Ascending aorta (tissue), 2 donors: ENCODE results near the gene THRB. TPM values are rescaled to one million over a fixed set of nuclear protein-coding genes. Genes with fewer than 3 reads are reported as not detected.

Source experiments
- DNase-seq, 2 donors: peaks; one replicate each; pipeline ENCODE4 v3.0.0-alpha.2; 2019; ENCODE audit warnings: low spot score in 2 of 2
- H3K27ac ChIP-seq, 2 donors: fragments of 200-600 bp; sonication (generic); one replicate each; pipeline ENCODE4 v1.5.1; 2016 to 2017; ENCODE audit warnings: mild to moderate bottlenecking in 1 of 2
- H3K27me3 ChIP-seq: fragments of 200-600 bp; sonication (generic); one replicate; pipeline ENCODE4 v1.5.1; 2017
- H3K36me3 ChIP-seq, 2 donors: fragments of 200-600 bp; sonication (generic); one replicate each; pipeline ENCODE4 v1.5.1; 2016
- H3K4me1 ChIP-seq, 2 donors: fragments of 200-600 bp; sonication (generic); one replicate each; pipeline ENCODE4 v1.5.1; 2016 to 2017; ENCODE audit warnings: mild to moderate bottlenecking in 1 of 2
- H3K4me3 ChIP-seq, 2 donors: fragments of 200-600 bp; sonication (generic); one replicate each; pipeline ENCODE4 v1.5.1; 2016 to 2017; ENCODE audit warnings: mild to moderate bottlenecking in 1 of 2
- H3K9me3 ChIP-seq, 2 donors: fragments of 200-600 bp; sonication (generic); one replicate each; pipeline ENCODE4 v1.5.1; 2016
- intact Hi-C: fragments of 100-400 bp; cut with DNase I; formaldehyde crosslinking; loops from one replicate; pipeline ENCODE4 v1.15.1; 2023
- total RNA-seq: library from RNA; depleted of rRNA; stranded (reverse); fragments of >200 nt; gene quantifications from one replicate; pipeline ENCODE4 v1.1.0, GENCODE V29; 2016
- TF ChIP-seq, protein P1 (sequence below), 3 experiments: fragments of 200-600 bp in 2 of 3; fragments of 450-650 bp in 1 of 3; sonication (generic) in 2 of 3; IDR thresholded peaks; one replicate each; pipeline ENCODE4 v1.5.1; 2016 to 2019; ENCODE audit warnings: antibody characterized with exemption in 3 of 3, mild to moderate bottlenecking in 1 of 3, moderate library complexity in 1 of 3

THRB gene
- total RNA-seq, 1 donor from 2014 or later: 24.7 TPM

DNA sequence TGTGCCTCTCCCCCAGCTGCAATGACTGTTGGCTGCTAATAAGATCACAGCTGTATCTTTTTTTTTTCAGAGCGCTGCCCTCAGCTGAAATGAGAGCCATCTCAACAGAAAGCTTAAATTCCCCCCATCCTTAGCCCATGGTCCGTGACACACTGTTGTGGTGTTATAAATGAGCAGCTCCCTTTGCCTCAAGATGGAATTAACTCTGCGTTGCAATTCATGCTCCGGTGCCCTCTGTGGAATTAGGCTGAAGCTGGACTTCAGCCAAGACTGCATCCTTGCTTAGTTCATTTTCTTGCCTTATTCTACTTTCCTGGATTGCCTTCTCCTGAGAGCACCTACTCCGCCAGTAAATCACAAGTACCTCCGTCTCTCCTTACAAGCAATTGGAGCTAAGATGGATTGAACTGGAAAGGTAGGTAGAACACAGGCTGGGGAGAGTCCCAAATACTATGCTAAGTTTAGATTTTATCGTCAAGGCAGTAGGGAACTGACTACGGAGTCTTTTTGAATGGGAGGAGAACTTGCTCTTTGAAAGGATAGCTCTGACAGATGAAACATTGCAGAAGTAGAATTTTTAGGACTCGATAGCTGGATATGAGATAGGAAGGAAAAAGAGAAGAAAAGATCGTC lies 39.0 kb upstream of the THRB start:
- Histone ChIP-seq H3K27ac (no peak overlapping the region), H3K4me3 (no peak overlapping the region), H3K9me3 (no peaks in the 10 kb centered on the region), H3K4me1 (no peaks in the 10 kb centered on the region), H3K27me3 (no peaks in the 10 kb centered on the region), H3K36me3 (no peaks in the 10 kb centered on the region)
- no peak for DNase-seq
- TF ChIP-seq, protein P1, sequence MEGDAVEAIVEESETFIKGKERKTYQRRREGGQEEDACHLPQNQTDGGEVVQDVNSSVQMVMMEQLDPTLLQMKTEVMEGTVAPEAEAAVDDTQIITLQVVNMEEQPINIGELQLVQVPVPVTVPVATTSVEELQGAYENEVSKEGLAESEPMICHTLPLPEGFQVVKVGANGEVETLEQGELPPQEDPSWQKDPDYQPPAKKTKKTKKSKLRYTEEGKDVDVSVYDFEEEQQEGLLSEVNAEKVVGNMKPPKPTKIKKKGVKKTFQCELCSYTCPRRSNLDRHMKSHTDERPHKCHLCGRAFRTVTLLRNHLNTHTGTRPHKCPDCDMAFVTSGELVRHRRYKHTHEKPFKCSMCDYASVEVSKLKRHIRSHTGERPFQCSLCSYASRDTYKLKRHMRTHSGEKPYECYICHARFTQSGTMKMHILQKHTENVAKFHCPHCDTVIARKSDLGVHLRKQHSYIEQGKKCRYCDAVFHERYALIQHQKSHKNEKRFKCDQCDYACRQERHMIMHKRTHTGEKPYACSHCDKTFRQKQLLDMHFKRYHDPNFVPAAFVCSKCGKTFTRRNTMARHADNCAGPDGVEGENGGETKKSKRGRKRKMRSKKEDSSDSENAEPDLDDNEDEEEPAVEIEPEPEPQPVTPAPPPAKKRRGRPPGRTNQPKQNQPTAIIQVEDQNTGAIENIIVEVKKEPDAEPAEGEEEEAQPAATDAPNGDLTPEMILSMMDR (IDR thresholded peaks at IDR 0.05): no peak
- intact Hi-C loops: no loop called here

DNA sequence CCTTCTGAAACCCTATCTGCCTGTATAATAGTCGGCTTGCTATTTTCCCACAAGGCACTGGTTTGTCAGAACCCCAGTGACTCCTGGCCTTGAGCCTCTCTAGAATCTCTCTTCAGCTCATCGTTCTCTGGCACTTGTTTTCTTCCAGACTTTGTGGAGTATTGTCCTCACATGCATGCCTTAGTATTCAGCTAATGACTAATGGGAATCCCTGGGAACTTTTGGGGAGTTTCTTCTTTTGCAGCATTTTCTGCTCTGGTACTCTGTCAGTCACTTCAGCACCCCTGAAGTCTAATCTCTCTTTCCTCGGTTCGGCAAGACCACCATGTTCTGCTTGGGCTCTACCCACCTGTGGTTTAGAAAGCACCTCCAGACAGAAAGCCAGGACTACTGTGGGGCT lies 35.8 kb upstream of the THRB start:
- no peaks in the 10 kb centered on the region for H3K4me1 ChIP-seq
- H3K27me3 ChIP-seq: no peaks in the 10 kb centered on the region
- DNase-seq: no peak
- H3K4me3 ChIP-seq: no peak overlapping the region
- H3K36me3 ChIP-seq: no peaks in the 10 kb centered on the region
- intact Hi-C loops: no loop called here
- no peak overlapping the region for H3K27ac ChIP-seq
- H3K9me3 ChIP-seq: no peaks in the 10 kb centered on the region
- TF ChIP-seq, protein P1 (IDR thresholded peaks at IDR 0.05): no peak

DNA sequence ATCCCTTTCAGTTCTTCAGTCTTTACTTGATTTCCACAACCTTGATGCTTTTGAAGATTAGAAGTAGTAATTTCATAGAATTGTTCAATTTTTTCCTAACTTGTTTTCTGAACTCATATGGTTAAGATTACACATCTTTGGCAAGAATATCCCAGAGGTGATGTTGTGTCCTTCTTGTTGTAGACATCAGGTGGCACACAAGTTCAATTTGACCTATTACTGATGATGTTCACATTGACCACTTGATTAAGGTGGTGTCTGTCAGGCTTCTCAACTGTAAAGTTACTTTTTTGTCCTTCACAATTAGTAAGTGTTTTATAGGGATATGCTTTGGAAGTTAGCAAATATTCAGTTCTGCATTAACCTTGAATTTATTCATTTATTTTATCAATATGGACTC lies 34.6 kb upstream of the THRB start:
- no peak for DNase-seq
- no peaks in the 10 kb centered on the region for H3K36me3 ChIP-seq
- no peaks in the 10 kb centered on the region for H3K9me3 ChIP-seq
- H3K27me3 ChIP-seq: no peaks in the 10 kb centered on the region
- no peaks in the 10 kb centered on the region for H3K4me1 ChIP-seq
- no peak overlapping the region for H3K4me3 ChIP-seq
- TF ChIP-seq, protein P1 (IDR thresholded peaks at IDR 0.05): no peak
- intact Hi-C loops: no loop called here
- H3K27ac ChIP-seq: no peak overlapping the region

DNA sequence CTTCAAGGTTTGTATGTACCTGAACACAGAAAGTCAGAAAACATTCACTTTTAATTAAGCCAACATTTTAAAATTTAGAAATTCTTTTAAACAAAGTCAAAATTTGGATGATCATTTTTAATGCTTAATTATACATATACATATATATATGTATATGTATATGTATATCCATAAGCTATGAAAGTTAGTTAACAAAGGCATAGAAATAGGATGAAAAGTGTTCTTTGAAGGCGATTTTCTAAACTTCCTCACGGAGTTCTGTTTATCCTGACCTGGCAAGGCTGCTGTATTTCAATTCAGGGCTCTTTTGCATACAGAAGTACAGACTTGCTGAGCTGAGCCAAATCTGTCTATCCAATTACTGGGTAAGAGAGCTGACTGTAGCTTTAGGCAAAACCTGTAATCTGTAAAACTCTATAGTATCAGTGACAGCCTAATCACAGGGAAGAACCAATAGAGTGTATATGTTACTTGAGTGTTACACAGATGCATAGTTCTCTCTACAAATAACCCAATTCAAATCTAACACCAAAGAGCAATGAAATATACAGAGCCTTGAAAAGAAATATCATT lies 32.1 kb upstream of the THRB start:
- Histone ChIP-seq H3K27ac (no peak overlapping the region), H3K4me3 (no peak overlapping the region), H3K4me1 (peaks cover 0 to 2% of the 10 kb centered on the region in 2 donors), H3K27me3 (no peaks in the 10 kb centered on the region), H3K9me3 (no peaks in the 10 kb centered on the region), H3K36me3 (no peaks in the 10 kb centered on the region)
- DNase-seq: no peak
- intact Hi-C loops: no loop called here
- TF ChIP-seq, protein P1 (IDR thresholded peaks at IDR 0.05): no peak

DNA sequence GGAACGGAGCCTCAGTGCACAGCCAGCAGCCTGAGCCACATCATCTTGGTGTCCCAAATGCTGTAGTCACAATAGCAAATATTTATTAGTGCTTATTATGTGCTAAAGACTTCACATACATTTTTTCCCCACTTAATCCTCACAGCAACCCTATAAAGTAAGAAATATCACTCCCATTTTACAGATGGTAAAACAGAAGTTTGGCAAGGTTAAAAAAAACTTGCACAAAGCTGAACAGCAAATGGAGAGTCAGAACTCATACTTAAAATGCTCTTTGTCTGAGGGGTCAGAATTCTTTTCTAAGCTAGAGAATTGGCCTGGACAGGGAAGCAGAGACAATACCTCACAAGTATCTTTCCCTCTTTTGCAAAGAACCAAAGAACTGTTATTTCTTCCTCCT lies 30.9 kb upstream of the THRB start:
- no peak for DNase-seq
- Histone ChIP-seq H3K27me3 (no peaks in the 10 kb centered on the region), H3K36me3 (no peaks in the 10 kb centered on the region), H3K4me1 (peaks cover 0 to 8% of the 10 kb centered on the region in 2 donors), H3K27ac (no peak overlapping the region), H3K9me3 (no peaks in the 10 kb centered on the region), H3K4me3 (no peak overlapping the region)
- TF ChIP-seq, protein P1 (IDR thresholded peaks at IDR 0.05): no peak
- intact Hi-C loops: no loop called here
